Activated CD4-positive, CD25-positive, alpha-beta regulatory T cell treated with anti-CD3 and anti-CD28 coated beads, Interleukin-2, amount 50 U/mL, for 72 hours (primary cell): ENCODE data around the gene TOM1L2.

Experiments used
- DNase-seq: peaks from one replicate; pipeline ENCODE4 v3.0.0; 2021

TOM1L2 gene

GRCh38 chr17:17868641-17869522 lies 103.3 kb downstream of the TOM1L2 start:
- no peak for DNase-seq

GRCh38 chr17:17866897-17867296 lies 105.3 kb downstream of the TOM1L2 start:
- no peak for DNase-seq

GRCh38 chr17:17866425-17866824 lies 105.8 kb downstream of the TOM1L2 start:
- DNase-seq, result no peak

- DNase-seq, result no peak
Measured at GRCh38 chr17:17865035-17865434, 107.2 kb downstream of the TOM1L2 start.

GRCh38 chr17:17860766-17861107 lies 111.5 kb downstream of the TOM1L2 start:
- no peak for DNase-seq

- peak; percentile 69 for DNase-seq
Measured at GRCh38 chr17:17859909-17860765, 112.1 kb downstream of the TOM1L2 start.

- no peak for DNase-seq
Measured at GRCh38 chr17:17857496-17857895, 114.7 kb downstream of the TOM1L2 start.

- DNase-seq, result no peak
Measured at GRCh38 chr17:17856386-17856785, 115.8 kb downstream of the TOM1L2 start.

GRCh38 chr17:17855976-17856375 lies 116.2 kb downstream of the TOM1L2 start:
- DNase-seq, result no peak

GRCh38 chr17:17853811-17854447 lies 118.3 kb downstream of the TOM1L2 start:
- DNase-seq, result no peak

GRCh38 chr17:17852930-17853329 lies 119.3 kb downstream of the TOM1L2 start:
- DNase-seq, result no peak

GRCh38 chr17:17851103-17852002 lies 120.8 kb downstream of the TOM1L2 start:
- no peak for DNase-seq

GRCh38 chr17:17849845-17850373 lies 122.3 kb downstream of the TOM1L2 start:
- peak; percentile 49 for DNase-seq

- DNase-seq, result peak; percentile 75
Measured at GRCh38 chr17:17849147-17849820, 122.9 kb downstream of the TOM1L2 start.

GRCh38 chr17:17848311-17849082 lies 123.7 kb downstream of the TOM1L2 start:
- DNase-seq, result no peak

GRCh38 chr17:17847726-17848125 lies 124.5 kb downstream of the TOM1L2 start:
- no peak for DNase-seq

GRCh38 chr17:17847118-17847689 lies 125.0 kb downstream of the TOM1L2 start:
- DNase-seq, result no peak

GRCh38 chr17:17846645-17847044 lies 125.6 kb downstream of the TOM1L2 start:
- no peak for DNase-seq

- no peak for DNase-seq
Measured at GRCh38 chr17:17846003-17846402, 126.2 kb downstream of the TOM1L2 start.

- no peak for DNase-seq
Measured at GRCh38 chr17:17845046-17845775, 127.0 kb downstream of the TOM1L2 start.
